Esophagus muscularis mucosa (tissue), 3 donors: ENCODE data around the gene ZNF638.

Experiments used
- CTCF ChIP-seq, 3 experiments: fragments of 200-600 bp in 2 of 3; fragments of 450-650 bp in 1 of 3; sonication (generic) in 2 of 3; IDR thresholded peaks; one replicate each; pipeline ENCODE4 v1.5.1; 2017 to 2019; ENCODE audit warnings: antibody characterized with exemption in 3 of 3, mild to moderate bottlenecking in 2 of 3, moderate library complexity in 1 of 3
- POLR2AphosphoS5 ChIP-seq, 2 donors: sonication (generic); formaldehyde crosslinking; IDR thresholded peaks; one replicate each; pipeline ENCODE4 v1.6.1; 2017; ENCODE audit warnings: antibody characterized with exemption in 2 of 2

GRCh38 chr2:71346065-71346464 is 14.5 kb downstream of the ZNF638 start:
- TF ChIP-seq CTCF (IDR thresholded peaks at IDR 0.05) (no peak), POLR2AphosphoS5 (IDR thresholded peaks at IDR 0.05) (no peak)
